ENCODE measurements around the gene TUBE1.

TUBE1 gene

GRCh38 chr6:112031960-112032359 lies 55.3 kb downstream of the TUBE1 start:
- Histone ChIP-seq H3K27me3 (ENCODE audit: control insufficient read depth in 1 of 2, insufficient read depth in 2 of 2, low read length in 2 of 2) (no peaks in the 10 kb centered on the region), H3K4me3 (ENCODE audit: low read depth in 1 of 2, low read length in 2 of 2) (no peak overlapping the region), H3K4me1 (ENCODE audit: insufficient read depth, low read length) (no peaks in the 10 kb centered on the region), H3K9ac (ENCODE audit: low read length) (no peak overlapping the region), H3K36me3 (ENCODE audit: insufficient read depth, low read length) (no peaks in the 10 kb centered on the region), H3K9me3 (ENCODE audit: low read length) (no peaks in the 10 kb centered on the region), H3K27ac (ENCODE audit: low read depth, low read length) (no peak overlapping the region)

- no peaks in the 10 kb centered on the region for H3K27me3 ChIP-seq (ENCODE audit: control insufficient read depth in 1 of 2, insufficient read depth in 2 of 2, low read length in 2 of 2)
- H3K27ac ChIP-seq (ENCODE audit: low read depth, low read length) = no peak overlapping the region
- H3K4me1 ChIP-seq (ENCODE audit: insufficient read depth, low read length) = no peaks in the 10 kb centered on the region
- no peak overlapping the region for H3K4me3 ChIP-seq (ENCODE audit: low read depth in 1 of 2, low read length in 2 of 2)
- H3K9ac ChIP-seq (ENCODE audit: low read length) = no peak overlapping the region
- no peaks in the 10 kb centered on the region for H3K36me3 ChIP-seq (ENCODE audit: insufficient read depth, low read length)
- H3K9me3 ChIP-seq (ENCODE audit: low read length) = no peaks in the 10 kb centered on the region
These were observed 56.2 kb downstream of the TUBE1 start for GRCh38 chr6:112030961-112031660.

GRCh38 chr6:112030206-112030960 lies 56.9 kb downstream of the TUBE1 start:
- Histone ChIP-seq H3K4me1 (ENCODE audit: insufficient read depth, low read length) (no peaks in the 10 kb centered on the region), H3K36me3 (ENCODE audit: insufficient read depth, low read length) (no peaks in the 10 kb centered on the region), H3K4me3 (ENCODE audit: low read depth in 1 of 2, low read length in 2 of 2) (no peak overlapping the region), H3K9me3 (ENCODE audit: low read length) (no peaks in the 10 kb centered on the region), H3K27me3 (ENCODE audit: control insufficient read depth in 1 of 2, insufficient read depth in 2 of 2, low read length in 2 of 2) (no peaks in the 10 kb centered on the region), H3K9ac (ENCODE audit: low read length) (no peak overlapping the region), H3K27ac (ENCODE audit: low read depth, low read length) (no peak overlapping the region)

- Histone ChIP-seq H3K9me3 (ENCODE audit: low read length) (no peaks in the 10 kb centered on the region), H3K4me1 (ENCODE audit: insufficient read depth, low read length) (no peaks in the 10 kb centered on the region), H3K27ac (ENCODE audit: low read depth, low read length) (no peak overlapping the region)
These were observed 58.0 kb downstream of the TUBE1 start for GRCh38 chr6:112029045-112029822.

GRCh38 chr6:112027942-112028674 lies 59.2 kb downstream of the TUBE1 start:
- H3K9me3 ChIP-seq (ENCODE audit: low read length) = no peaks in the 10 kb centered on the region
- no peaks in the 10 kb centered on the region for H3K27me3 ChIP-seq (ENCODE audit: control insufficient read depth in 1 of 2, insufficient read depth in 2 of 2, low read length in 2 of 2)
- no peak overlapping the region for H3K27ac ChIP-seq (ENCODE audit: low read depth, low read length)
- no peak overlapping the region for H3K9ac ChIP-seq (ENCODE audit: low read length)
- no peak overlapping the region for H3K4me3 ChIP-seq (ENCODE audit: low read depth in 1 of 2, low read length in 2 of 2)
- H3K4me1 ChIP-seq (ENCODE audit: insufficient read depth, low read length) = no peaks in the 10 kb centered on the region
- no peaks in the 10 kb centered on the region for H3K36me3 ChIP-seq (ENCODE audit: insufficient read depth, low read length)

More at GRCh38 chr6:112029045-112029822, 58.0 kb downstream of the TUBE1 start:
- H3K9ac ChIP-seq (ENCODE audit: low read length) = no peak overlapping the region
- H3K27me3 ChIP-seq (ENCODE audit: control insufficient read depth in 1 of 2, insufficient read depth in 2 of 2, low read length in 2 of 2) = no peaks in the 10 kb centered on the region
- H3K36me3 ChIP-seq (ENCODE audit: insufficient read depth, low read length) = no peaks in the 10 kb centered on the region
- no peak overlapping the region for H3K4me3 ChIP-seq (ENCODE audit: low read depth in 1 of 2, low read length in 2 of 2)

- H3K27ac ChIP-seq (ENCODE audit: low read depth, low read length) = no peak overlapping the region
- peaks cover 2% of the 10 kb centered on the region for H3K4me1 ChIP-seq (ENCODE audit: insufficient read depth, low read length)
- no peak overlapping the region for H3K4me3 ChIP-seq (ENCODE audit: low read depth in 1 of 2, low read length in 2 of 2)
- no peaks in the 10 kb centered on the region for H3K9me3 ChIP-seq (ENCODE audit: low read length)
- H3K36me3 ChIP-seq (ENCODE audit: insufficient read depth, low read length) = no peaks in the 10 kb centered on the region
- H3K9ac ChIP-seq (ENCODE audit: low read length) = no peak overlapping the region
- H3K27me3 ChIP-seq (ENCODE audit: control insufficient read depth in 1 of 2, insufficient read depth in 2 of 2, low read length in 2 of 2) = no peaks in the 10 kb centered on the region
These were observed 60.3 kb downstream of the TUBE1 start for GRCh38 chr6:112026933-112027332.

GRCh38 chr6:112024464-112024863 lies 62.8 kb downstream of the TUBE1 start:
- no peak overlapping the region for H3K4me3 ChIP-seq (ENCODE audit: low read depth in 1 of 2, low read length in 2 of 2)
- no peak overlapping the region for H3K9ac ChIP-seq (ENCODE audit: low read length)
- H3K9me3 ChIP-seq (ENCODE audit: low read length) = no peaks in the 10 kb centered on the region
- H3K36me3 ChIP-seq (ENCODE audit: insufficient read depth, low read length) = no peaks in the 10 kb centered on the region
- peaks cover 10% of the 10 kb centered on the region for H3K4me1 ChIP-seq (ENCODE audit: insufficient read depth, low read length)
- H3K27me3 ChIP-seq (ENCODE audit: control insufficient read depth in 1 of 2, insufficient read depth in 2 of 2, low read length in 2 of 2) = no peaks in the 10 kb centered on the region
- H3K27ac ChIP-seq (ENCODE audit: low read depth, low read length) = no peak overlapping the region

GRCh38 chr6:112022749-112023148 lies 64.5 kb downstream of the TUBE1 start:
- H3K4me1 ChIP-seq (ENCODE audit: insufficient read depth, low read length) = peaks cover 15% of the 10 kb centered on the region
- H3K36me3 ChIP-seq (ENCODE audit: insufficient read depth, low read length) = no peaks in the 10 kb centered on the region
- H3K9ac ChIP-seq (ENCODE audit: low read length) = no peak overlapping the region
- H3K27ac ChIP-seq (ENCODE audit: low read depth, low read length) = no peak overlapping the region
- no peaks in the 10 kb centered on the region for H3K9me3 ChIP-seq (ENCODE audit: low read length)
- no peak overlapping the region for H3K4me3 ChIP-seq (ENCODE audit: low read depth in 1 of 2, low read length in 2 of 2)
- no peaks in the 10 kb centered on the region for H3K27me3 ChIP-seq (ENCODE audit: control insufficient read depth in 1 of 2, insufficient read depth in 2 of 2, low read length in 2 of 2)

GRCh38 chr6:112021691-112022310 lies 65.5 kb downstream of the TUBE1 start:
- Histone ChIP-seq H3K27ac (ENCODE audit: low read depth, low read length) (no peak overlapping the region), H3K4me3 (ENCODE audit: low read depth in 1 of 2, low read length in 2 of 2) (no peak overlapping the region), H3K9me3 (ENCODE audit: low read length) (no peaks in the 10 kb centered on the region), H3K9ac (ENCODE audit: low read length) (no peak overlapping the region), H3K4me1 (ENCODE audit: insufficient read depth, low read length) (peaks cover 15% of the 10 kb centered on the region), H3K36me3 (ENCODE audit: insufficient read depth, low read length) (no peaks in the 10 kb centered on the region), H3K27me3 (ENCODE audit: control insufficient read depth in 1 of 2, insufficient read depth in 2 of 2, low read length in 2 of 2) (no peaks in the 10 kb centered on the region)

Measured in muscle layer of colon (tissue), 2 donors.